ENCODE data around the gene TMUB1.
A peak's percentile ranks its signal among the peaks of the same experiment; 100 is the strongest.

TMUB1 gene

DNA sequence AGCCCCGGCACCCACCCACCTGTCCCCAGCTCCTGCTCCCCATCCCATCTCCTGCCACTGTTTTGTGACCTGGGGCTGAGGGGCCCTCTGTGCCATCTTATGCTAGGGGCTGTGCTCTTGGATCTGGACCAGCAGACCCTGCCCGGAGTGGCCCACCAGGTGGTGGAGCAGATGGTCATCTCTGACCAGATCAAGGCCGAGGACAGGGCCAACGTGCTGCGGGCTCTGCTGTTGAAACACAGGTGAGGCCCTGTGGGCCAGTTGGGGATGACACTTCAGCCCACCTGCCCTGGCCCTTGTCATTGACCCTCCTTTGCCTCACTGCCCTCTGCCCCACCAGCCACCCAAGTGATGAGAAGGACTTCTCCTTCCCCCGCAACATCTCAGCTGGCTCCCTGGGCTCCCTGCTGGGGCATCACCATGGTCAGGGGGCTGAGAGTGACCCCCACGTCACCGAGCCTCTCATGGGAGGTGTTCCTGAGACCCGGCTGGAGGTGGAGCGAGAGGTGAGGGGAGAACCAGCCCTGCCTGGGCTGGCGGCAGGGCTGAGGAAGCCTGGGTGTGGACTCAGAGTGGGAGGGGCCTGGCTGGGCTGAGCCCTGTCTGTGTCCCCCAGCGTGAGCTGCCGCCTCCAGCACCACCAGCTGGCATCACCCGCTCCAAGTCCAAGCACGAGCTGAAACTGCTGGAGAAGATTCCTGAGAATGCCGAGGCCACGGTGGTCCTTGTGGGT, 13.3 kb downstream of the TMUB1 start:
- H4K12ac ChIP-seq (ENCODE audit: low read depth, low read length), result no peak overlapping the region
- H3K23ac ChIP-seq (ENCODE audit: low read length), result no peak overlapping the region
- no peaks in the 10 kb centered on the region for H3K9me3 ChIP-seq (ENCODE audit: insufficient read depth, low read depth, low read length)
- peak overlapping the region; percentile 20 for H4K8ac ChIP-seq (ENCODE audit: low read depth, low read length)
- H3K36me3 ChIP-seq (ENCODE audit: control insufficient read depth in 1 of 2, insufficient read depth in 2 of 2, low read length in 2 of 2), result peaks cover 84 to 89% of the 10 kb centered on the region in 2 experiments
- H3K27me3 ChIP-seq (ENCODE audit: insufficient read depth, low read length), result no peaks in the 10 kb centered on the region
- peaks cover 8 to 15% of the 10 kb centered on the region in 2 experiments for H3K4me1 ChIP-seq (ENCODE audit: control insufficient read depth in 1 of 2, insufficient read depth in 2 of 2, low read length in 2 of 2)
- H3K79me2 ChIP-seq (ENCODE audit: control insufficient read depth, insufficient read depth, low read length, poor library complexity), result no peaks in the 10 kb centered on the region
- no peak for DNase-seq
- H2BK5ac ChIP-seq (ENCODE audit: low read depth, low read length, poor library complexity), result no peak overlapping the region
- H2AFZ ChIP-seq (ENCODE audit: insufficient read depth, low read length, poor library complexity), result no peak overlapping the region
- H3K79me1 ChIP-seq (ENCODE audit: low read length), result peaks cover 4% of the 10 kb centered on the region
- H3K27ac ChIP-seq (ENCODE audit: low read depth, low read length), result no peak overlapping the region
- no peak overlapping the region for H2BK12ac ChIP-seq (ENCODE audit: low read length)
- no peak overlapping the region for H3K18ac ChIP-seq (ENCODE audit: low read length)
- no peak overlapping the region for H3K9ac ChIP-seq (ENCODE audit: low read length)
- no peak overlapping the region for H2BK120ac ChIP-seq (ENCODE audit: insufficient read depth, low read length, poor library complexity)
- H4K91ac ChIP-seq (ENCODE audit: low read depth, low read length), result no peak overlapping the region
- no CpG with 5 or more reads among the region's 17 CpGs for WGBS (ENCODE audit: extremely low coverage, insufficient coverage, insufficient read length)
- H2AK5ac ChIP-seq (ENCODE audit: low read length), result no peak overlapping the region
- H3K4ac ChIP-seq (ENCODE audit: low read depth, low read length), result no peak overlapping the region
- H3K4me3 ChIP-seq (ENCODE audit: low read depth, low read length), result no peak overlapping the region
- H3K14ac ChIP-seq (ENCODE audit: low read length), result no peak overlapping the region
- H3K4me2 ChIP-seq (ENCODE audit: low read length), result no peak overlapping the region

DNA sequence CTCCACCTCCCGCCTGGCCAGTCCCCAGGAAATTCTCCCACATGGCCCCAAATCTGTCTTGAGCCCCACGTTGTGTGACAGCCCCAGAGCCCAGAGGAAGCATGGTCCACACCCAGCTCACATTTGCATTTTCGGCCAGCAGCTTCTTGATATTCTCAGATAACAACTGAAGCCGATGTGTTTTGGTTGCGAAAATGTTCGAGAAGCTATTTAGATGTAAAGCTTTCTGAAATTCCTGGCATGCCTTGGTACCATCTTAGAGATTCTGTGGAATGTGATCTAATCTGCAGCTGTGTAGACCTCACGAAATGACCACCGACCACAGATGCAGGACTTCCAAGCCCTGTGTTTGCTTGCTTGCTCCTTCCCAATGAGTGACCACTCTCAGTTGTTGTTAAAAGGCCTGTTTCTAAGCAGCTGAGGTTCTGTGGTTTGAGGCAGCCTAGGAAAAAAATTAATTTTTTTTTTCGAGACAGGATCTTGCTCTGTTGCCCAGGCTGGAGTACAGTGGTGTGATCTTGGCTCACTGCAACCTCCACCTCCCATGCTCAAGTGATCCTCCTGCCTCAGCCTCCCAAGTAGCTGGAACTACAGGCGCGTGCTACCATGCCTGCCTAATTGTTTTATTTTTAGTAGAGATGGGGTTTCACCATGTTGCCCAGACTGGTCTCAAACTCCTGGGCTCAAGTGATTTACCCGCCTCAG, 15.1 kb downstream of the TMUB1 start:
- no peak overlapping the region for H3K23ac ChIP-seq (ENCODE audit: low read length)
- no peak overlapping the region for H3K4me3 ChIP-seq (ENCODE audit: low read depth, low read length)
- peak overlapping the region; percentile 41 for H2BK120ac ChIP-seq (ENCODE audit: insufficient read depth, low read length, poor library complexity)
- H2BK12ac ChIP-seq (ENCODE audit: low read length), result no peak overlapping the region
- H3K18ac ChIP-seq (ENCODE audit: low read length), result peak overlapping the region; percentile 30
- no peaks in the 10 kb centered on the region for H3K9me3 ChIP-seq (ENCODE audit: insufficient read depth, low read depth, low read length)
- peak overlapping the region; percentile 38 for H3K4me2 ChIP-seq (ENCODE audit: low read length)
- peak in 1 of 2 donors; percentile 75 for DNase-seq
- no peak overlapping the region for H3K14ac ChIP-seq (ENCODE audit: low read length)
- no peak overlapping the region for H2AK5ac ChIP-seq (ENCODE audit: low read length)
- no peak overlapping the region for H2AFZ ChIP-seq (ENCODE audit: insufficient read depth, low read length, poor library complexity)
- H3K4ac ChIP-seq (ENCODE audit: low read depth, low read length), result no peak overlapping the region
- WGBS (ENCODE audit: extremely low coverage, insufficient coverage, insufficient read length), result no CpG with 5 or more reads among the region's 12 CpGs
- H2BK5ac ChIP-seq (ENCODE audit: low read depth, low read length, poor library complexity), result peak overlapping the region; percentile 16
- H3K9ac ChIP-seq (ENCODE audit: low read length), result no peak overlapping the region
- peaks cover 11 to 18% of the 10 kb centered on the region in 2 experiments for H3K4me1 ChIP-seq (ENCODE audit: control insufficient read depth in 1 of 2, insufficient read depth in 2 of 2, low read length in 2 of 2)
- no peak overlapping the region for H4K8ac ChIP-seq (ENCODE audit: low read depth, low read length)
- no peak overlapping the region for H4K91ac ChIP-seq (ENCODE audit: low read depth, low read length)
- no peaks in the 10 kb centered on the region for H3K27me3 ChIP-seq (ENCODE audit: insufficient read depth, low read length)
- no peak overlapping the region for H4K12ac ChIP-seq (ENCODE audit: low read depth, low read length)
- H3K36me3 ChIP-seq (ENCODE audit: control insufficient read depth in 1 of 2, insufficient read depth in 2 of 2, low read length in 2 of 2), result peaks cover 82 to 84% of the 10 kb centered on the region in 2 experiments
- no peaks in the 10 kb centered on the region for H3K79me2 ChIP-seq (ENCODE audit: control insufficient read depth, insufficient read depth, low read length, poor library complexity)
- peaks cover 10% of the 10 kb centered on the region for H3K79me1 ChIP-seq (ENCODE audit: low read length)
- peak overlapping the region; percentile 78 for H3K27ac ChIP-seq (ENCODE audit: low read depth, low read length)

DNA sequence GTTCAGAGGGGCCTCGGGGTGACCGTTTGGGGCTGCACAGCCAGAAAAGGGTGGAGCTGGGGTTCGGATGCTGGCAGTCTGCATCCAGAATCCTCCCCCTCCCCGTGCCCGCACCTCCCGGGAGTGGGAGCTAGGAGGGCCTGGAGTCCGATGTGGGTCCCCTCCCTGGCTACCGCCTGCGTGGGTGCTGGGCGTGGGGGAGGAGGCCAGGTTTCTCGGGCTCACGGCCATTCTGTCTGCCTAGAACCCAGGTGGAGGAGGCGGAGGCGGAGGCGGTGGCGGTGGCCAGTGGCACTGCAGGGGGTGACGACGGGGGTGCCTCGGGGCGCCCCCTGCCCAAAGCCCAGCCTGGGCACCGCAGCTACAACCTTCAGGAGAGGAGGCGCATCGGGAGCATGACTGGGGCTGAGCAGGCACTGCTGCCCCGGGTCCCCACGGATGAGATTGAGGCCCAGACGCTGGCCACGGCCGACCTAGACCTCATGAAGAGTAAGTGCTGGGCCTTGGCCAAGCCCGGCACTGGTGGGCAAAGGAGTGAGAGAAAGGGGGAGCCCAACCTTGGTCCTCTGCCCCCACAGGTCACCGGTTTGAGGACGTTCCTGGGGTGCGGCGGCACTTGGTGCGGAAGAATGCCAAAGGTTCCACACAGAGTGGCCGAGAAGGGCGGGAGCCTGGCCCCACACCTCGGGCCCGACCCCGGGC, 16.9 kb downstream of the TMUB1 start:
- Histone ChIP-seq H3K23ac (ENCODE audit: low read length) (no peak overlapping the region), H3K79me1 (ENCODE audit: low read length) (peaks cover 20% of the 10 kb centered on the region), H4K91ac (ENCODE audit: low read depth, low read length) (no peak overlapping the region), H3K18ac (ENCODE audit: low read length) (peak overlapping the region; percentile 17), H3K36me3 (ENCODE audit: control insufficient read depth in 1 of 2, insufficient read depth in 2 of 2, low read length in 2 of 2) (peaks cover 71 to 72% of the 10 kb centered on the region in 2 experiments), H4K8ac (ENCODE audit: low read depth, low read length) (no peak overlapping the region), H3K4ac (ENCODE audit: low read depth, low read length) (no peak overlapping the region), H3K27ac (ENCODE audit: low read depth, low read length) (no peak overlapping the region), H2BK120ac (ENCODE audit: insufficient read depth, low read length, poor library complexity) (no peak overlapping the region), H3K4me2 (ENCODE audit: low read length) (no peak overlapping the region), H2AK5ac (ENCODE audit: low read length) (peak overlapping the region; percentile 15), H4K12ac (ENCODE audit: low read depth, low read length) (no peak overlapping the region), H3K9me3 (ENCODE audit: insufficient read depth, low read depth, low read length) (no peaks in the 10 kb centered on the region), H2BK12ac (ENCODE audit: low read length) (no peak overlapping the region), H3K14ac (ENCODE audit: low read length) (no peak overlapping the region), H3K79me2 (ENCODE audit: control insufficient read depth, insufficient read depth, low read length, poor library complexity) (peaks cover 6% of the 10 kb centered on the region), H3K4me3 (ENCODE audit: low read depth, low read length) (no peak overlapping the region), H3K27me3 (ENCODE audit: insufficient read depth, low read length) (no peaks in the 10 kb centered on the region), H2AFZ (ENCODE audit: insufficient read depth, low read length, poor library complexity) (no peak overlapping the region), H3K9ac (ENCODE audit: low read length) (no peak overlapping the region), H3K4me1 (ENCODE audit: control insufficient read depth in 1 of 2, insufficient read depth in 2 of 2, low read length in 2 of 2) (peaks cover 26 to 31% of the 10 kb centered on the region in 2 experiments), H2BK5ac (ENCODE audit: low read depth, low read length, poor library complexity) (peak overlapping the region; percentile 16)
- no peak for DNase-seq
- WGBS (ENCODE audit: extremely low coverage, insufficient coverage, insufficient read length), result no CpG with 5 or more reads among the region's 39 CpGs

DNA sequence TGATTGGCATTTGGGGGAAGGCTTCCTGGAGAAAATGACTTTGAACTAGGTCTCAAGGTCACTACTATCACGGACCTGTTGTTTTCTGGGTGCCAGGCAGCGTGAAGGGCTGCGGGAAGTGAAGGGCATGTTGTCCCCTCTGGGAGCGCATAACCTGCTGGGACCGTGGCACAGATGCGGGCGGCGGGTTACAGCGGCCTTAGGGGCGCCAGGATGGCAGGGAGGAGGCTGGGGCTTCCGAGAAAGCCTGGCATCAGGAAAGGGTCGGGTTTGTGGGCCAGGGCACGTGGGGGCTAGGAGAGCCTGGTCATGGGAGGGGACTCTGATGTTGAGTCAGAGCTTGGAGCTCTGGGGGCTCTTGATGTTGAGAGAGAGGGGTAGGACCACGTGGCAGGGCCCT, 17.8 kb downstream of the TMUB1 start:
- Histone ChIP-seq H2BK5ac (ENCODE audit: low read depth, low read length, poor library complexity) (no peak overlapping the region), H3K4ac (ENCODE audit: low read depth, low read length) (no peak overlapping the region), H3K4me1 (ENCODE audit: control insufficient read depth in 1 of 2, insufficient read depth in 2 of 2, low read length in 2 of 2) (peaks cover 35 to 40% of the 10 kb centered on the region in 2 experiments), H3K4me2 (ENCODE audit: low read length) (no peak overlapping the region), H2AFZ (ENCODE audit: insufficient read depth, low read length, poor library complexity) (no peak overlapping the region), H2AK5ac (ENCODE audit: low read length) (no peak overlapping the region), H3K18ac (ENCODE audit: low read length) (peak overlapping the region; percentile 3), H3K79me2 (ENCODE audit: control insufficient read depth, insufficient read depth, low read length, poor library complexity) (peaks cover 10% of the 10 kb centered on the region), H3K27ac (ENCODE audit: low read depth, low read length) (no peak overlapping the region), H3K79me1 (ENCODE audit: low read length) (peaks cover 22% of the 10 kb centered on the region), H4K12ac (ENCODE audit: low read depth, low read length) (no peak overlapping the region), H3K9ac (ENCODE audit: low read length) (no peak overlapping the region), H2BK12ac (ENCODE audit: low read length) (no peak overlapping the region), H3K23ac (ENCODE audit: low read length) (no peak overlapping the region), H3K14ac (ENCODE audit: low read length) (no peak overlapping the region), H3K9me3 (ENCODE audit: insufficient read depth, low read depth, low read length) (no peaks in the 10 kb centered on the region), H4K8ac (ENCODE audit: low read depth, low read length) (no peak overlapping the region), H3K36me3 (ENCODE audit: control insufficient read depth in 1 of 2, insufficient read depth in 2 of 2, low read length in 2 of 2) (peaks cover 62% of the 10 kb centered on the region in 2 experiments), H2BK120ac (ENCODE audit: insufficient read depth, low read length, poor library complexity) (no peak overlapping the region), H3K27me3 (ENCODE audit: insufficient read depth, low read length) (no peaks in the 10 kb centered on the region), H3K4me3 (ENCODE audit: low read depth, low read length) (no peak overlapping the region), H4K91ac (ENCODE audit: low read depth, low read length) (no peak overlapping the region)
- no peak for DNase-seq
- no CpG with 5 or more reads among the region's 14 CpGs for WGBS (ENCODE audit: extremely low coverage, insufficient coverage, insufficient read length)
